Liver (tissue), 9 donors: ENCODE data around the gene UBR4. TPM values are rescaled to one million over a fixed set of nuclear protein-coding genes. Genes with fewer than 3 reads are reported as not detected.

Source experiments
- DNase-seq: peaks from one replicate; pipeline ENCODE4 v3.0.0-alpha.2; 2017; ENCODE audit warnings: low spot score
- H3K27ac ChIP-seq, 2 donors: one replicate each; pipeline ENCODE4 v1.7.0; 2013; ENCODE audit warnings: inconsistent platforms in 2 of 2, low read length in 2 of 2, control low read depth in 1 of 2, low read depth in 1 of 2, mild to moderate bottlenecking in 1 of 2
- H3K27me3 ChIP-seq, 4 donors: one replicate each; pipeline versions ENCODE4 v1.6.1 to v1.7.0; 2013; ENCODE audit warnings: low read length in 3 of 4, inconsistent platforms in 1 of 4, mild to moderate bottlenecking in 1 of 4, moderate library complexity in 1 of 4; ENCODE audit not compliant: control insufficient read depth in 4 of 4, insufficient read depth in 4 of 4
- H3K36me3 ChIP-seq, 4 donors: one replicate each; pipeline versions ENCODE4 v1.6.1 to v1.7.0; 2013; ENCODE audit warnings: low read length in 3 of 4, mild to moderate bottlenecking in 3 of 4, low read depth in 1 of 4, moderate library complexity in 1 of 4; ENCODE audit not compliant: control insufficient read depth in 4 of 4, insufficient read depth in 3 of 4
- H3K4me1 ChIP-seq, 4 donors: one replicate each; pipeline versions ENCODE4 v1.6.1 to v1.7.0; 2013; ENCODE audit warnings: low read length in 3 of 4, mild to moderate bottlenecking in 3 of 4, moderate library complexity in 1 of 4; ENCODE audit not compliant: control insufficient read depth in 4 of 4, insufficient read depth in 4 of 4
- H3K4me3 ChIP-seq, 3 donors: one replicate each; pipeline versions ENCODE4 v1.6.1 to v1.7.0; 2013; ENCODE audit warnings: low read length in 3 of 3, control low read depth in 1 of 3, low read depth in 1 of 3, mild to moderate bottlenecking in 1 of 3
- H3K9ac ChIP-seq, 2 donors: one replicate each; pipeline ENCODE4 v1.7.0; 2013; ENCODE audit warnings: low read length in 2 of 2, mild to moderate bottlenecking in 2 of 2, moderate library complexity in 2 of 2, control low read depth in 1 of 2, low read depth in 1 of 2
- H3K9me3 ChIP-seq, 4 donors: one replicate each; pipeline versions ENCODE4 v1.6.1 to v1.7.0; 2013; ENCODE audit warnings: low read length in 3 of 4; ENCODE audit not compliant: control insufficient read depth in 4 of 4
- CTCF ChIP-seq: fragments of 150-350 bp; IDR thresholded peaks from 2 replicates; pipeline ENCODE4 v1.5.1; 2017; ENCODE audit warnings: improper control_type of control experiment, low read depth, low read length; ENCODE audit not compliant: missing input control
- EGR1 ChIP-seq, 2 donors: IDR thresholded peaks; 2 replicates each; pipeline ENCODE4 v1.6.1; 2016 to 2018; ENCODE audit warnings: antibody characterized with exemption in 2 of 2, low read depth in 2 of 2
- FOXA1 ChIP-seq: IDR thresholded peaks from 2 replicates; pipeline ENCODE4 v1.6.1; 2016; ENCODE audit warnings: antibody characterized with exemption
- FOXA2 ChIP-seq: IDR thresholded peaks from 2 replicates; pipeline ENCODE4 v1.6.1; 2016; ENCODE audit warnings: antibody characterized with exemption
- GABPA ChIP-seq, 2 donors: IDR thresholded peaks in 1 of 2; conservative IDR thresholded peaks in 1 of 2; 2 replicates each; pipeline ENCODE4 v1.6.1; 2016; ENCODE audit warnings: antibody characterized with exemption in 2 of 2, mild to moderate bottlenecking in 1 of 2, moderate library complexity in 1 of 2
- HNF4G ChIP-seq: IDR thresholded peaks from 2 replicates; pipeline ENCODE4 v1.6.1; 2016; ENCODE audit warnings: antibody characterized with exemption
- JUND ChIP-seq, 2 donors: IDR thresholded peaks; 2 replicates each; pipeline ENCODE4 v1.6.1; 2016; ENCODE audit warnings: antibody characterized with exemption in 2 of 2
- MAX ChIP-seq: IDR thresholded peaks from 2 replicates; pipeline ENCODE4 v1.6.1; 2016; ENCODE audit warnings: antibody characterized with exemption
- NR2F2 ChIP-seq: IDR thresholded peaks from 2 replicates; pipeline ENCODE4 v1.6.1; 2016; ENCODE audit warnings: antibody characterized with exemption
- RAD21 ChIP-seq, 2 donors: IDR thresholded peaks; 2 replicates each; pipeline ENCODE4 v1.6.1; 2016; ENCODE audit warnings: antibody characterized with exemption in 2 of 2, mild to moderate bottlenecking in 2 of 2
- RXRA ChIP-seq, 2 donors: IDR thresholded peaks; 2 replicates each; pipeline ENCODE4 v1.6.1; 2017 to 2018; ENCODE audit warnings: antibody characterized with exemption in 2 of 2, mild to moderate bottlenecking in 1 of 2
- SP1 ChIP-seq: IDR thresholded peaks from 2 replicates; pipeline ENCODE4 v1.6.1; 2018; ENCODE audit warnings: antibody characterized with exemption, mild to moderate bottlenecking
- TAF1 ChIP-seq: conservative IDR thresholded peaks from 2 replicates; pipeline ENCODE4 v1.6.1; 2016; ENCODE audit warnings: antibody characterized with exemption, mild to moderate bottlenecking
- YY1 ChIP-seq: IDR thresholded peaks from 2 replicates; pipeline ENCODE4 v1.6.1; 2016; ENCODE audit warnings: antibody characterized with exemption, mild to moderate bottlenecking
- ZBTB33 ChIP-seq: IDR thresholded peaks from 2 replicates; pipeline ENCODE4 v1.6.1; 2016; ENCODE audit warnings: antibody characterized with exemption
- WGBS: extraction: QIAGEN DNeasy Blood & Tissue Kit; methylation state at CpG from one replicate; pipeline ENCODE4 v1.1.7; 2013; 5-methylcytosine and 5-hydroxymethylcytosine counted together
- polyA plus RNA-seq, 2 donors: library from polyadenylated mRNA; stranded (reverse) in 1 of 2; unstranded in 1 of 2; fragments of 200-250 nt in 1 of 2; fragments of >200 nt in 1 of 2; fragmentation: Nextera tagmentation in 1 of 2; extraction: Ambion mirVana in 1 of 2; gene quantifications; one replicate each; pipeline versions ENCODE4 v1.2.1 to v1.2.3, GENCODE V29; 2013 to 2015
- total RNA-seq, 2 donors: library from RNA; depleted of rRNA; stranded (reverse); fragments of >200 nt; gene quantifications; one replicate each; pipeline ENCODE4 v1.2.3, GENCODE V29; 2014
- TF ChIP-seq, protein P1 (sequence below): IDR thresholded peaks from 2 replicates; pipeline ENCODE4 v1.6.1; 2016; ENCODE audit warnings: antibody characterized with exemption, mild to moderate bottlenecking
- donor health status: healthy.
- donor health status: healthy.
- donor health status: healthy.
- donor health status: healthy.
- donor health status: healthy.

UBR4 gene
- total and polyA plus RNA-seq, 4 donors: 45.4 to 156 (median 86.9) TPM

DNA sequence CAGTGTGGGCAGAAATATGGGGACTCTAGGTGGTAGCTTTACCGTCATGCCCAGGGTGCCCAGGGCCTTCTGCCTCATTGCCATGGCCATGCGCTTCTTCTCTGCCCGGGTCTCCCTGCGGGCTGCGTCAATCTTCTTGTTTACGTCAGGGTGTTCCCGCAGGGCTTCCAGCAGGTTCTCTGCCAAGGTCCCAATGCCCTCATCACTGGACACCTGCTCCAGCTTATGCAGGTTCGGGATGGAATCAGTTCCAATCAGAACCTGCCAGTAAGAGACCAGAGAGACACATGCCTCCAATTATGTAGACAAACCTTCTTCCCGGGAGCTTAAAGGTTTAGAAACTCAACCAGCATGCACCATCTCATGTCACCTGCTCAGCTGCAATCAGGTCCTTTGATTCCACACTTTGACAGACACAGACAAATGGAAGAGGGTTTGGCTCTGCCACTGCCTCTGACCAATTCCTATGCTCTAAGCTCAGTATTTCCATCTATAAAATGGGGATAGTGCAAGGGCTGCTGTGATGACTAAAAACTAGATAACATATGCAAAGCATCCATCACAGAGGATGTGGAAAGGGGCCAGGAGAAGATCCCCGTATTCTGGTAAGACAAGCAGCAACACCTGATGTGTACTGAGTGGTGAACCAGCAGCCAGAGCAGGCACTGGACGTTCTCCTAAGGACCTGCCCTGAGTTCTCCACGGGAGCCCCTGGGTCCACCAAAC is 121.2 kb downstream of the UBR4 start:
- no peaks in the 10 kb centered on the region for H3K27me3 ChIP-seq
- H3K9me3 ChIP-seq: no peaks in the 10 kb centered on the region
- TF ChIP-seq GABPA (IDR thresholded peaks at IDR 0.05 in 1 of 2, conservative IDR thresholded peaks at IDR 0.05 in 1 of 2) (no peak), EGR1 (IDR thresholded peaks at IDR 0.05; ENCODE audit: low read depth in 2 of 2) (no peak)
- H3K4me1 ChIP-seq: peaks cover 3 to 42% (median 32%) of the 10 kb centered on the region in 4 donors
- no peak overlapping the region for H3K9ac ChIP-seq
- H3K4me3 ChIP-seq: no peak overlapping the region
- no peak for DNase-seq
- H3K27ac ChIP-seq: no peak overlapping the region
- WGBS: 95% methylated on average over 12 of the region's 12 CpGs
- peaks cover 16 to 72% (median 56%) of the 10 kb centered on the region in 4 donors for H3K36me3 ChIP-seq

GRCh38 chr1:19087737-19088594 is 122.1 kb downstream of the UBR4 start:
- H3K27ac ChIP-seq: no peak overlapping the region
- TF ChIP-seq RAD21 (IDR thresholded peaks at IDR 0.05) (no peak), HNF4G (no peak), EGR1 (IDR thresholded peaks at IDR 0.05; ENCODE audit: low read depth in 2 of 2) (no peak), CTCF (no peak), FOXA1 (no peak), MAX (no peak), FOXA2 (no peak), SP1 (no peak), JUND (IDR thresholded peaks at IDR 0.05) (no peak), ZBTB33 (no peak), YY1 (no peak), GABPA (IDR thresholded peaks at IDR 0.05 in 1 of 2, conservative IDR thresholded peaks at IDR 0.05 in 1 of 2) (no peak), TAF1 (no peak), NR2F2 (no peak), RXRA (IDR thresholded peaks at IDR 0.05) (no peak)
- TF ChIP-seq, protein P1, sequence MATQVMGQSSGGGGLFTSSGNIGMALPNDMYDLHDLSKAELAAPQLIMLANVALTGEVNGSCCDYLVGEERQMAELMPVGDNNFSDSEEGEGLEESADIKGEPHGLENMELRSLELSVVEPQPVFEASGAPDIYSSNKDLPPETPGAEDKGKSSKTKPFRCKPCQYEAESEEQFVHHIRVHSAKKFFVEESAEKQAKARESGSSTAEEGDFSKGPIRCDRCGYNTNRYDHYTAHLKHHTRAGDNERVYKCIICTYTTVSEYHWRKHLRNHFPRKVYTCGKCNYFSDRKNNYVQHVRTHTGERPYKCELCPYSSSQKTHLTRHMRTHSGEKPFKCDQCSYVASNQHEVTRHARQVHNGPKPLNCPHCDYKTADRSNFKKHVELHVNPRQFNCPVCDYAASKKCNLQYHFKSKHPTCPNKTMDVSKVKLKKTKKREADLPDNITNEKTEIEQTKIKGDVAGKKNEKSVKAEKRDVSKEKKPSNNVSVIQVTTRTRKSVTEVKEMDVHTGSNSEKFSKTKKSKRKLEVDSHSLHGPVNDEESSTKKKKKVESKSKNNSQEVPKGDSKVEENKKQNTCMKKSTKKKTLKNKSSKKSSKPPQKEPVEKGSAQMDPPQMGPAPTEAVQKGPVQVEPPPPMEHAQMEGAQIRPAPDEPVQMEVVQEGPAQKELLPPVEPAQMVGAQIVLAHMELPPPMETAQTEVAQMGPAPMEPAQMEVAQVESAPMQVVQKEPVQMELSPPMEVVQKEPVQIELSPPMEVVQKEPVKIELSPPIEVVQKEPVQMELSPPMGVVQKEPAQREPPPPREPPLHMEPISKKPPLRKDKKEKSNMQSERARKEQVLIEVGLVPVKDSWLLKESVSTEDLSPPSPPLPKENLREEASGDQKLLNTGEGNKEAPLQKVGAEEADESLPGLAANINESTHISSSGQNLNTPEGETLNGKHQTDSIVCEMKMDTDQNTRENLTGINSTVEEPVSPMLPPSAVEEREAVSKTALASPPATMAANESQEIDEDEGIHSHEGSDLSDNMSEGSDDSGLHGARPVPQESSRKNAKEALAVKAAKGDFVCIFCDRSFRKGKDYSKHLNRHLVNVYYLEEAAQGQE: no peak
- no peaks in the 10 kb centered on the region for H3K9me3 ChIP-seq
- H3K27me3 ChIP-seq: no peaks in the 10 kb centered on the region
- no peak for DNase-seq
- WGBS: 78% methylated on average over 9 of the region's 9 CpGs
- peaks cover 3 to 41% (median 32%) of the 10 kb centered on the region in 4 donors for H3K4me1 ChIP-seq
- no peak overlapping the region for H3K4me3 ChIP-seq
- peaks cover 12 to 71% (median 55%) of the 10 kb centered on the region in 4 donors for H3K36me3 ChIP-seq
- no peak overlapping the region for H3K9ac ChIP-seq
